HEK293 (cell line): ENCODE data around the gene IQCH.
A peak's percentile ranks its signal among the peaks of the same experiment; 100 is the strongest.

Source experiments
- CTCF ChIA-PET: fragments of 350-600 bp; formaldehyde crosslinking; extraction: SDS; loops from one replicate; lab custom pipeline; 2021; ENCODE audit warnings: antibody characterized with exemption; lab: Yijun Ruan, JAX
- POLR2A ChIA-PET: fragments of 300-600 bp; formaldehyde crosslinking; extraction: SDS; loops from one replicate; lab custom pipeline; 2020; ENCODE audit warnings: antibody characterized with exemption, inconsistent platforms; lab: Yijun Ruan, JAX
- H3K27ac ChIP-seq: fragments of 200-500 bp; sonication (Bioruptor generic); 2 replicates; pipeline ENCODE4 v1.5.1; 2014; ENCODE audit warnings: low read depth, low read length, control low read depth, inconsistent platforms; ENCODE audit errors: extremely low read depth
- H3K36me3 ChIP-seq, 2 experiments: fragments of 200-500 bp in 1 of 2; sonication (Bioruptor generic) in 1 of 2; 1 replicate in 1 of 2; 2 replicates in 1 of 2; pipeline ENCODE4 v1.5.1; 2014 to 2017; ENCODE audit warnings: inconsistent platforms in 2 of 2, low read length in 2 of 2; ENCODE audit not compliant: control insufficient read depth in 2 of 2, insufficient read depth in 1 of 2
- H3K4me1 ChIP-seq: fragments of 200-500 bp; sonication (Bioruptor generic); 2 replicates; pipeline ENCODE4 v1.5.1; 2014; ENCODE audit warnings: mild to moderate bottlenecking, low read length, inconsistent platforms; ENCODE audit not compliant: control insufficient read depth, insufficient read depth
- H3K4me3 ChIP-seq: 2 replicates; pipeline ENCODE4 v1.5.1; 2011; ENCODE audit warnings: low read depth, mild to moderate bottlenecking, control low read depth, low read length, moderate library complexity
- H3K9me3 ChIP-seq: fragments of 200-500 bp; sonication (Bioruptor generic); 2 replicates; pipeline ENCODE4 v1.5.1; 2014; ENCODE audit warnings: low read depth, low read length, inconsistent platforms; ENCODE audit not compliant: control insufficient read depth, insufficient read depth
- GFI1B ChIP-seq: fragments of 450-650 bp; formaldehyde crosslinking; IDR thresholded peaks from 2 replicates; pipeline ENCODE4 v1.5.1; 2016; ENCODE audit warnings: missing biosample characterization, missing genetic modification characterization
- HIC1 ChIP-seq: fragments of 450-650 bp; formaldehyde crosslinking; IDR thresholded peaks from 2 replicates; pipeline ENCODE4 v1.5.1; 2016; ENCODE audit warnings: missing biosample characterization, missing genetic modification characterization
- INSM2 ChIP-seq: fragments of 450-650 bp; formaldehyde crosslinking; IDR thresholded peaks from 2 replicates; pipeline ENCODE4 v1.5.1; 2016; ENCODE audit warnings: missing biosample characterization, missing genetic modification characterization
- KLF1 ChIP-seq: fragments of 450-650 bp; formaldehyde crosslinking; IDR thresholded peaks from 2 replicates; pipeline ENCODE4 v1.5.1; 2016; ENCODE audit warnings: missing biosample characterization, missing genetic modification characterization
- KLF10 ChIP-seq: fragments of 450-650 bp; IDR thresholded peaks from 2 replicates; pipeline ENCODE4 v1.5.1; 2018; ENCODE audit warnings: missing biosample characterization, mild to moderate bottlenecking, missing genetic modification characterization
- KLF16 ChIP-seq: fragments of 450-650 bp; formaldehyde crosslinking; IDR thresholded peaks from 2 replicates; pipeline ENCODE4 v1.5.1; 2017; ENCODE audit warnings: missing biosample characterization, missing genetic modification characterization
- OSR2 ChIP-seq: fragments of 450-650 bp; formaldehyde crosslinking; IDR thresholded peaks from 2 replicates; pipeline ENCODE4 v1.5.1; 2016; ENCODE audit warnings: missing biosample characterization, missing genetic modification characterization
- PATZ1 ChIP-seq: fragments of 450-650 bp; formaldehyde crosslinking; IDR thresholded peaks from 2 replicates; pipeline ENCODE4 v1.5.1; 2016; ENCODE audit warnings: missing biosample characterization, missing genetic modification characterization
- PRDM6 ChIP-seq: fragments of 450-650 bp; formaldehyde crosslinking; IDR thresholded peaks from 2 replicates; pipeline ENCODE4 v1.5.1; 2017; ENCODE audit warnings: missing biosample characterization, missing genetic modification characterization
- SP7 ChIP-seq: fragments of 450-650 bp; formaldehyde crosslinking; IDR thresholded peaks from 2 replicates; pipeline ENCODE4 v1.5.1; 2016; ENCODE audit warnings: missing biosample characterization, missing genetic modification characterization
- YY1 ChIP-seq: fragments of 450-650 bp; formaldehyde crosslinking; IDR thresholded peaks from 2 replicates; pipeline ENCODE4 v1.5.1; 2018; ENCODE audit warnings: missing biosample characterization, missing genetic modification characterization
- ZBTB6 ChIP-seq: fragments of 450-650 bp; formaldehyde crosslinking; IDR thresholded peaks from 2 replicates; pipeline ENCODE4 v1.5.1; 2017; ENCODE audit warnings: missing biosample characterization, missing genetic modification characterization
- ZFP3 ChIP-seq: fragments of 450-650 bp; formaldehyde crosslinking; IDR thresholded peaks from 2 replicates; pipeline ENCODE4 v1.5.1; 2016; ENCODE audit warnings: low read depth, missing biosample characterization, missing genetic modification characterization
- ZFP37 ChIP-seq: fragments of 450-650 bp; formaldehyde crosslinking; IDR thresholded peaks from 2 replicates; pipeline ENCODE4 v1.5.1; 2016; ENCODE audit warnings: missing biosample characterization, missing genetic modification characterization
- ZNF121 ChIP-seq: fragments of 450-650 bp; formaldehyde crosslinking; IDR thresholded peaks from 2 replicates; pipeline ENCODE4 v1.5.1; 2016; ENCODE audit warnings: missing biosample characterization, missing genetic modification characterization
- ZNF157 ChIP-seq: fragments of 450-650 bp; formaldehyde crosslinking; IDR thresholded peaks from 2 replicates; pipeline ENCODE4 v1.5.1; 2016; ENCODE audit warnings: missing biosample characterization, missing genetic modification characterization
- ZNF362 ChIP-seq: fragments of 450-650 bp; formaldehyde crosslinking; IDR thresholded peaks from 2 replicates; pipeline ENCODE4 v1.5.1; 2016; ENCODE audit warnings: missing biosample characterization, missing genetic modification characterization
- ZNF580 ChIP-seq: fragments of 450-650 bp; formaldehyde crosslinking; IDR thresholded peaks from 2 replicates; pipeline ENCODE4 v1.5.1; 2016; ENCODE audit warnings: missing biosample characterization, missing genetic modification characterization
- ZNF610 ChIP-seq: fragments of 450-650 bp; formaldehyde crosslinking; IDR thresholded peaks from 2 replicates; pipeline ENCODE4 v1.5.1; 2016; ENCODE audit warnings: missing biosample characterization, missing genetic modification characterization, borderline replicate concordance

Gene IQCH

GRCh38 chr15:67521783-67522568 is 267.4 kb downstream of the IQCH start (continued):
- 0 out of 2 replicates have a peak, but pooled peaks have one; percentile 0 for TF ChIP-seq ZBTB6 (tag by site-specific recombination)
- peak; percentile 49; the same call in 1 of the 2 replicates for TF ChIP-seq KLF16 (tag by site-specific recombination)
- TF ChIP-seq KLF10 (tag by site-specific recombination): no peak; the same call in none of the 2 replicates
- 0 out of 2 replicates have a peak, but pooled peaks have one; percentile 60 for TF ChIP-seq SP7 (tag by site-specific recombination)
- TF ChIP-seq HIC1: peak; percentile 47
- TF ChIP-seq ZNF121 (tag by site-specific recombination): no peak
- peak; percentile 59; the same call in 1 of the 2 replicates for TF ChIP-seq OSR2 (tag by site-specific recombination)
- TF ChIP-seq PRDM6: peak; percentile 68
- peak; percentile 32; the same call in 1 of the 2 replicates for TF ChIP-seq KLF1 (tag by site-specific recombination)
- TF ChIP-seq ZNF157 (tag by site-specific recombination): no peak
- TF ChIP-seq YY1 (tag by site-specific recombination): peak; percentile 20; the same call in 1 of the 2 replicates
- TF ChIP-seq ZNF610 (tag by site-specific recombination): no peak
- TF ChIP-seq PATZ1: 0 out of 2 replicates have a peak, but pooled peaks have one; percentile 71
- TF ChIP-seq ZNF362 (tag by site-specific recombination): no peak

- Histone ChIP-seq H3K4me3 (no peak overlapping the region; the same call in none of the 2 replicates), H3K27ac (no peak overlapping the region), H3K9me3 (no peaks in the 10 kb centered on the region), H3K4me1 (peaks cover 30% of the 10 kb centered on the region), H3K36me3 (peaks cover 0 to 4% of the 10 kb centered on the region in 2 experiments; a peak in 2 of 3 replicates)
- ChIA-PET POLR2A (no interaction called here), CTCF (interaction anchor here (1.1 to 1.2 kb wide), 2 partner anchors 68 to 313 kb away, joined by 3 to 5 read pairs; no protein-coding TSS in a partner anchor)
- TF ChIP-seq GFI1B (tag by site-specific recombination) (peak; percentile 67; the same call in 1 of the 2 replicates), INSM2 (tag by site-specific recombination) (no peak), ZNF580 (tag by site-specific recombination) (no peak), ZFP3 (no peak), ZFP37 (no peak), PRDM6 (peak; percentile 90), HIC1 (no peak), YY1 (tag by site-specific recombination) (no peak)
These were observed 268.7 kb downstream of the IQCH start for GRCh38 chr15:67523330-67523729.
